Loucy (cell line): Measurements from ENCODE around the gene ROR1.

Experiments
- H2AFZ ChIP-seq: fragments of 200-600 bp; sonication (generic); 2 replicates; pipeline ENCODE4 v1.6.0; 2016; ENCODE audit warnings: antibody characterized with exemption, mild to moderate bottlenecking, low read length, moderate library complexity
- H3F3A ChIP-seq: fragments of 200-600 bp; 2 replicates; pipeline ENCODE4 v1.6.0; 2016; ENCODE audit warnings: antibody characterized with exemption, low read depth, mild to moderate bottlenecking
- H3K27me3 ChIP-seq: fragments of 200-600 bp; sonication (generic); 2 replicates; pipeline ENCODE4 v1.6.1; 2014; ENCODE audit warnings: low read length, mild to moderate bottlenecking; ENCODE audit not compliant: insufficient read depth, poor library complexity, severe bottlenecking
- H3K36me3 ChIP-seq: fragments of 200-600 bp; sonication (generic); 2 replicates; pipeline ENCODE4 v1.6.1; 2016; ENCODE audit warnings: low read length; ENCODE audit not compliant: insufficient read depth
- H3K4me1 ChIP-seq: fragments of 200-600 bp; sonication (generic); 2 replicates; pipeline ENCODE4 v1.5.1; 2014; ENCODE audit warnings: low read length, mild to moderate bottlenecking; ENCODE audit not compliant: insufficient read depth, poor library complexity, severe bottlenecking
- H3K4me2 ChIP-seq: fragments of 200-600 bp; sonication (generic); 2 replicates; pipeline ENCODE4 v1.6.0; 2014; ENCODE audit warnings: antibody characterized with exemption, low read length, low read depth, mild to moderate bottlenecking; ENCODE audit not compliant: poor library complexity, severe bottlenecking
- H3K4me3 ChIP-seq: fragments of 200-600 bp; sonication (generic); 2 replicates; pipeline ENCODE4 v1.5.1; 2014; ENCODE audit warnings: low read length, mild to moderate bottlenecking, mixed read lengths; ENCODE audit not compliant: poor library complexity, severe bottlenecking
- H3K79me2 ChIP-seq: fragments of 200-600 bp; sonication (generic); 2 replicates; pipeline ENCODE4 v1.6.1; 2014; ENCODE audit warnings: low read length; ENCODE audit not compliant: insufficient read depth
- H3K9ac ChIP-seq: fragments of 200-600 bp; sonication (generic); 2 replicates; pipeline ENCODE4 v1.6.0; 2014; ENCODE audit warnings: mild to moderate bottlenecking, low read depth, low read length, moderate library complexity; ENCODE audit not compliant: poor library complexity, severe bottlenecking
- H3K9me2 ChIP-seq: fragments of 200-600 bp; sonication (generic); replicated peaks from 2 replicates; pipeline ENCODE4 v1.6.1; 2016; ENCODE audit warnings: low read depth, low read length, mixed read lengths
- H3K9me3 ChIP-seq: fragments of 200-600 bp; sonication (generic); 2 replicates; pipeline ENCODE4 v1.6.1; 2014; ENCODE audit warnings: mild to moderate bottlenecking, antibody characterized with exemption, low read length, low read depth; ENCODE audit not compliant: insufficient read depth
- H4K20me1 ChIP-seq: fragments of 200-600 bp; sonication (generic); 2 replicates; pipeline ENCODE4 v1.6.0; 2014; ENCODE audit warnings: antibody characterized with exemption, low read length, mild to moderate bottlenecking; ENCODE audit not compliant: insufficient read depth, poor library complexity, severe bottlenecking
- CTCF ChIP-seq: fragments of 200-600 bp; sonication (generic); conservative IDR thresholded peaks from 2 replicates; pipeline ENCODE4 v1.5.1; 2014; ENCODE audit warnings: mild to moderate bottlenecking, antibody characterized with exemption, low read length
- EZH2phosphoT487 ChIP-seq: fragments of 200-600 bp; IDR thresholded peaks from 2 replicates; pipeline ENCODE4 v1.6.1; 2018; ENCODE audit warnings: antibody characterized with exemption, mild to moderate bottlenecking, moderate library complexity, borderline replicate concordance

Gene ROR1

GRCh38 chr1:64155278-64155677 lies 381.5 kb downstream of the ROR1 start:
- no peaks in the 10 kb centered on the region for H3K9me3 ChIP-seq
- no peak overlapping the region for H3K4me3 ChIP-seq
- H3K4me1 ChIP-seq: peaks cover 11% of the 10 kb centered on the region
- no peak for TF ChIP-seq CTCF
- no peak for TF ChIP-seq EZH2phosphoT487
- no peak overlapping the region for H3K9ac ChIP-seq
- H3K79me2 ChIP-seq: no peaks in the 10 kb centered on the region
- H3K4me2 ChIP-seq: no peak overlapping the region
- H3F3A ChIP-seq: no peaks in the 10 kb centered on the region
- H3K9me2 ChIP-seq: no peaks in the 10 kb centered on the region
- H3K36me3 ChIP-seq: no peaks in the 10 kb centered on the region
- H4K20me1 ChIP-seq: no peaks in the 10 kb centered on the region
- no peaks in the 10 kb centered on the region for H3K27me3 ChIP-seq
- H2AFZ ChIP-seq: no peak overlapping the region

GRCh38 chr1:64161357-64161941 lies 387.6 kb downstream of the ROR1 start:
- H3K4me1 ChIP-seq: no peaks in the 10 kb centered on the region
- no peak overlapping the region for H3K9ac ChIP-seq
- no peaks in the 10 kb centered on the region for H3K9me2 ChIP-seq

GRCh38 chr1:64162151-64162550 lies 388.3 kb downstream of the ROR1 start:
- no peaks in the 10 kb centered on the region for H3K9me2 ChIP-seq
- H3K4me1 ChIP-seq: no peaks in the 10 kb centered on the region
- H3F3A ChIP-seq: no peaks in the 10 kb centered on the region
- no peak overlapping the region for H3K4me3 ChIP-seq
- H3K36me3 ChIP-seq: no peaks in the 10 kb centered on the region
- H3K9me3 ChIP-seq: no peaks in the 10 kb centered on the region
- no peak overlapping the region for H3K9ac ChIP-seq
- no peaks in the 10 kb centered on the region for H3K79me2 ChIP-seq
- no peak overlapping the region for H3K4me2 ChIP-seq
- H4K20me1 ChIP-seq: no peaks in the 10 kb centered on the region
- no peaks in the 10 kb centered on the region for H3K27me3 ChIP-seq
- TF ChIP-seq CTCF (no peak), EZH2phosphoT487 (no peak)
- no peak overlapping the region for H2AFZ ChIP-seq

More at GRCh38 chr1:64161357-64161941, 387.6 kb downstream of the ROR1 start:
- Histone ChIP-seq H4K20me1 (no peaks in the 10 kb centered on the region), H3K36me3 (no peaks in the 10 kb centered on the region), H3K4me2 (no peak overlapping the region), H3K9me3 (no peaks in the 10 kb centered on the region), H3F3A (no peaks in the 10 kb centered on the region), H2AFZ (no peak overlapping the region), H3K27me3 (no peaks in the 10 kb centered on the region), H3K4me3 (no peak overlapping the region), H3K79me2 (no peaks in the 10 kb centered on the region)
- TF ChIP-seq CTCF (no peak), EZH2phosphoT487 (no peak)
